Measurements from ENCODE around the gene PCMTD2.

The PCMTD2 gene

DNA sequence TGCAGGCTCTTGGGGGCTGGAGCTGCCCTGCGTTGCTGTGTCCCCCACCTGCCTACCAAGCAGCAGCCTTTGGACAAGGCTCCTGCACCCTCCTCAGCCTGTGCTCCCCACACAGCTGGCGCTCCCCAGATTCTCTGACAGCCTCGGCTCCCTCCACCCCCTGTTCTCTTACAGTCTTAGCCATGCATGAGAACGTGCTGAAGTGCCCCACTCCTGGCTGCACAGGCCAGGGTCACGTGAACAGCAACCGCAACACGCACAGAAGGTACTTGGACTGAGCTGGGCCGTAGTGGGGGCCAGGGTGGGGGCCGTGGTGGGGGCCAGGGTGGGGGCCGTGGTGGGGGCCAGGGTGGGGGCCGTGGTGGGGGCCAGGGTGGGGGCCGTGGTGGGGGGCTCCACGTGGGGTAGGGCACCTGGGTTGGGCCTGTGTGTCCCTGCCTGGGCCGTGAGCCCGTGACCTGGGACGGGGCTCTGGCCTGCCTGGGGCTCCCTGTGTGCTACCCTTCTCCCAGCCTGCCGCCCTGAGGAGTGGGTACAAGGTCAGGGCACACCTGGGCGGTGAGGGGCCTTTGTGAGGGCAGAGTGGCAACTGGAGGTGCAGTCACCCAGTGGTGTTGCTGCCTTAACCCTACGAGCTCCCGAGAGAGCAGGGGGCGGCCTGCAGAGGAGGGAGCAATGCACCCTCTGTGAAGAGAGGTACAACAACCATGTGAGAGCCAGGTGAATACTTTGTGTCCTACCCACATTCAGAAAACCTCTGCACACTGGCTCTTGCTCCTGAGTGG lies 43.5 kb upstream of the PCMTD2 start:
- TF ChIP-seq, protein P1, sequence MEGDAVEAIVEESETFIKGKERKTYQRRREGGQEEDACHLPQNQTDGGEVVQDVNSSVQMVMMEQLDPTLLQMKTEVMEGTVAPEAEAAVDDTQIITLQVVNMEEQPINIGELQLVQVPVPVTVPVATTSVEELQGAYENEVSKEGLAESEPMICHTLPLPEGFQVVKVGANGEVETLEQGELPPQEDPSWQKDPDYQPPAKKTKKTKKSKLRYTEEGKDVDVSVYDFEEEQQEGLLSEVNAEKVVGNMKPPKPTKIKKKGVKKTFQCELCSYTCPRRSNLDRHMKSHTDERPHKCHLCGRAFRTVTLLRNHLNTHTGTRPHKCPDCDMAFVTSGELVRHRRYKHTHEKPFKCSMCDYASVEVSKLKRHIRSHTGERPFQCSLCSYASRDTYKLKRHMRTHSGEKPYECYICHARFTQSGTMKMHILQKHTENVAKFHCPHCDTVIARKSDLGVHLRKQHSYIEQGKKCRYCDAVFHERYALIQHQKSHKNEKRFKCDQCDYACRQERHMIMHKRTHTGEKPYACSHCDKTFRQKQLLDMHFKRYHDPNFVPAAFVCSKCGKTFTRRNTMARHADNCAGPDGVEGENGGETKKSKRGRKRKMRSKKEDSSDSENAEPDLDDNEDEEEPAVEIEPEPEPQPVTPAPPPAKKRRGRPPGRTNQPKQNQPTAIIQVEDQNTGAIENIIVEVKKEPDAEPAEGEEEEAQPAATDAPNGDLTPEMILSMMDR (IDR thresholded peaks at IDR 0.05; ENCODE audit: extremely low read depth, insufficient read depth, missing control alignments) = no peak
- in situ Hi-C loops (cut with MboI; ENCODE audit: low pct_unique_long_range_greater_than_20kb, low sequenced_read_pairs, unreplicated experiment) = no loop called here
- no peak for DNase-seq (ENCODE audit: low spot score)

DNA sequence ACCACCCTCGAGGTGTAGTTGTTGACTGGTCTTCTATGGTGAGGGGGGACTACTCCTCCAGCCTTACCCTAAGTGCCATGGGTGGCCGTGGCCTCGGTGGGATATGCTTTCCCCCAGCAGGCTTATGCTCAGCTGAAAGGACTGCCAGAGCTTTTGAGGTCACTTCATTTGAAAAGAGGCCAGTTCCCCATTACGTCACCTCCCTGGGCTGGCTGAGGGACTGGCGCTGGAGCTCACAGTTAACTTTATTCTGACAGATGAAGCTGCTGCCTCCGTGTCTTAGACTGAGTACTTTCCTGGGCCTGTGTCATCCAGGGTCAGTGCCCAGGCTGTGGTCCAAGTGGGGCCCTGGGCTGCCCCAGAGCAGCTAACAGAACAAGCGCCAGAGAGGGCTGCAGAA lies 42.8 kb upstream of the PCMTD2 start:
- no peak for DNase-seq (ENCODE audit: low spot score)
- in situ Hi-C loops (cut with MboI; ENCODE audit: low pct_unique_long_range_greater_than_20kb, low sequenced_read_pairs, unreplicated experiment) = no loop called here
- TF ChIP-seq, protein P1 (IDR thresholded peaks at IDR 0.05; ENCODE audit: extremely low read depth, insufficient read depth, missing control alignments) = no peak

DNA sequence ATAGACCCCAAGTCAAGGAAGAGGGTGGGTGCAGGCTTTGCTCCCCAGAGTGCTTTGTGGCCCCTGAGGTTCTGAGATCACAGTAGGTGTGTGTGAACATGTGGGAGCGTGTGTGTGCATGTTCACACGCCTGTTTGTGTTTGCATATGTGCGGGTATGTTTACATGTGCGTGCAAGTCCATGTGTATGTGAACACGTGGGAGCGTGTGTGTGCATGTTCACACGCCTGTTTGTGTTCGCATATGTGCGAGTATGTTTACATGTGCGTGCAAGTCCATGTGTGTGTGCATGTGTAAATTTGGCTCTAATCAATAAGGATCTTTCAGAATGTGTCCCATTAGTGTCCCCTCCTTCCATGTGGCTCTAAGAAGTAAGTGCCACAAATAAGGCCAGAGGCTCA lies 41.4 kb upstream of the PCMTD2 start:
- no peak for DNase-seq (ENCODE audit: low spot score)
- TF ChIP-seq, protein P1 (IDR thresholded peaks at IDR 0.05; ENCODE audit: extremely low read depth, insufficient read depth, missing control alignments) = no peak
- in situ Hi-C loops (cut with MboI; ENCODE audit: low pct_unique_long_range_greater_than_20kb, low sequenced_read_pairs, unreplicated experiment) = no loop called here

DNA sequence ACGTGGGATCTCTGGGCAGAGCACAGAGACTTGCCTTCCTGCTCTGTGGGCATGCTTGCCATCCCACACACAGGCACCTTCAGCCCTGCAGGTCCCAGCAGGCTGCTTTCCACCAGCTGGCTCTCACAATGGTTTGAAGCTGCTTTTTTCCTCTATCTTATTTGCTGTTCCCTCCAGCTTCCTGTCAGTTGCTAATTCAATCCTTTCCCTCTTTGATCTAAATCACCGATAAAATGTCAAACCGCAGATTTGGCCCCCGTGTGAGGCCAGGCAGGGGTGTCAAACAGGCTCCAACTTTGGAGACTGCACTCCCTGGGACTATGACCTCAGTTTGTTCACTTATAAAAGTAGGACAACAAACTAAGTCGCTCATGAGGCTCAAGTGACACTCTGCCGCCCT lies 40.6 kb upstream of the PCMTD2 start:
- in situ Hi-C loops (cut with MboI; ENCODE audit: low pct_unique_long_range_greater_than_20kb, low sequenced_read_pairs, unreplicated experiment) = no loop called here
- TF ChIP-seq, protein P1 (IDR thresholded peaks at IDR 0.05; ENCODE audit: extremely low read depth, insufficient read depth, missing control alignments) = no peak
- DNase-seq (ENCODE audit: low spot score) = no peak

DNA sequence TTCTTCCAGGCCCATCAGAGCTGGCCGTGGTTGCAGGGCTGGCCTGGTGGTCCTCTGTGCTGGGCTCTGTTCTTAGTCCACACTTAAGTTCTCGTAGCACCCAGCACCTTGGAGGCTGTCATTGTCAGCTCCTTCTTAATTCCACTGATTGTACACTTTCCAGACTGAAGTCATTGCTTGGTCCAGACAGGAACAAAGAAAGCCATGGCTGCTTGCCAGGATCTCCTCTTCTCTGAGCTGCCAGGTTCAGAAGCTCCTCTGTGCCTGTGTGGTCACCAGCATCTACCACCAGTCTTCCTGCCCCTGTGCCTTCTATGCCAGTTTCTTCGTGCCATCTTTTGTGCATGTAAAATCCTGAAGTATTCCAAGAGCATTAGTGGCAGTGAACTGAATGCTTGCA lies 39.5 kb upstream of the PCMTD2 start:
- TF ChIP-seq, protein P1 (IDR thresholded peaks at IDR 0.05; ENCODE audit: extremely low read depth, insufficient read depth, missing control alignments) = no peak
- no peak for DNase-seq (ENCODE audit: low spot score)

DNA sequence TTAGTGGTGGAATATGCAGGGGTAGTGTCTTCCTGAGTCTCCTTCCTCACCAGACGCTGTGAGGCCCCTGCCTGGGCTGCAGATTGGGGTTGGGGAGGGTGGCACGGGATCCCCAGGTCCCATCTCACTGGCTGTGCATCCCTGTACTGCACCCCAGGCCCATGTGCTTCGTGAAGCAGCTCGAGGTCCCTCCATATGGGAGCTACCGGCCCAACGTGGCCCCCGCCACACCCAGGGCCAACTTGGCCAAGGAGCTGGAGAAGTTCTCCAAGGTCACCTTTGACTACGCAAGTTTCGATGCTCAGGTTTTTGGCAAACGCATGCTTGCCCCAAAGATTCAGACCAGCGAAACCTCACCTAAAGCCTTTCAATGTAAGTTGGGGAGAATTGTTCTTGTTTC lies 38.6 kb upstream of the PCMTD2 start:
- no peak for DNase-seq (ENCODE audit: low spot score)
- TF ChIP-seq, protein P1 (IDR thresholded peaks at IDR 0.05; ENCODE audit: extremely low read depth, insufficient read depth, missing control alignments) = no peak
- in situ Hi-C loops (cut with MboI; ENCODE audit: low pct_unique_long_range_greater_than_20kb, low sequenced_read_pairs, unreplicated experiment) = no loop called here

More for the DNA sequence above, 39.5 kb upstream of the PCMTD2 start:
- in situ Hi-C loops (cut with MboI; ENCODE audit: low pct_unique_long_range_greater_than_20kb, low sequenced_read_pairs, unreplicated experiment) = no loop called here

Measured in GM13977 (cell line).